Upper lobe of right lung (tissue), 1 donor: ENCODE measurements around the gene PTPRK. TPM values are rescaled to one million over a fixed set of nuclear protein-coding genes. Genes with fewer than 3 reads are reported as not detected.

Source experiments
- ATAC-seq: fragments of 200-7000 bp; cut with Tn5 transposase; one replicate; pipeline ENCODE4 v1.9.1; 2020; ENCODE audit warnings: mild to moderate bottlenecking, moderate library complexity
- DNase-seq: peaks from one replicate; pipeline ENCODE4 v3.0.0-alpha.2; 2020
- H3K27ac ChIP-seq: fragments of 200-600 bp; one replicate; pipeline ENCODE4 v1.8.0; 2022
- H3K27me3 ChIP-seq: fragments of 200-600 bp; one replicate; pipeline ENCODE4 v1.8.0; 2022; ENCODE audit warnings: mild to moderate bottlenecking
- H3K36me3 ChIP-seq: fragments of 200-600 bp; one replicate; pipeline ENCODE4 v1.8.0; 2022
- H3K4me1 ChIP-seq: fragments of 200-600 bp; one replicate; pipeline ENCODE4 v1.8.0; 2022
- H3K4me3 ChIP-seq: fragments of 200-600 bp; one replicate; pipeline ENCODE4 v1.8.0; 2022; ENCODE audit warnings: mild to moderate bottlenecking
- H3K9me3 ChIP-seq: fragments of 200-600 bp; one replicate; pipeline ENCODE4 v1.8.0; 2022
- intact Hi-C: fragments of 100-400 bp; cut with DNase I; formaldehyde crosslinking; loops from one replicate; pipeline ENCODE4 v1.11.0; 2022
- total RNA-seq: library from RNA; stranded (reverse); fragmentation: NEBNext Ultra II Directional; extraction: Animal tissue kit (Norgen Biotek cat#: 25700); gene quantifications from one replicate; pipeline ENCODE4 v1.2.1, GENCODE V29; 2021
- TF ChIP-seq, protein P1 (sequence below): fragments of 200-600 bp; IDR thresholded peaks from one replicate; pipeline ENCODE4 v1.8.0; 2022; ENCODE audit warnings: antibody characterized with exemption
- donor health status: DM: no; HTN: yes; CAD: no; lungs with severe emphysema.

Gene PTPRK
- total RNA-seq, 1 donor from 2014 or later: 64.6 TPM

DNA sequence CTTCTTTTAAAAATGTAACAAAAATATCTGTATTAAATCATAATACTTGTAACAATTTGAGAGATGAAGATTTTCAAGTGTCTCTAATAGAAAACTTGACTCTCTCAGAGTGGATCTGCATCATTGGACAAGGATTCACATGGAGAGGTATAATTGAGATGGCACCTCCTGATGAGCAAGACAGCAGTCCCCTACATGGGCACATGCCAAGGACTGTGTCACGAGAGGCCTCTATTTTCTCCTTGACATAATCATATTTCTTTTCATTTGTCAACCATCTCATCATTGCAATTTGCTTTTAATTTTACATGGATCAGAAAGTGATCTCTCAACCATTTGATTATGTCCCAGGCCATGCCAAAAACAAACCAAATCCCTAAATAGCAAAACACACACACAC, 412.7 kb downstream of the PTPRK start:
- no peak for DNase-seq
- Histone ChIP-seq H3K9me3 (no peaks in the 10 kb centered on the region), H3K4me1 (peaks cover 13% of the 10 kb centered on the region), H3K27me3 (no peaks in the 10 kb centered on the region), H3K27ac (no peak overlapping the region), H3K4me3 (no peak overlapping the region), H3K36me3 (no peaks in the 10 kb centered on the region)
- intact Hi-C loops: no loop called here
- TF ChIP-seq, protein P1, sequence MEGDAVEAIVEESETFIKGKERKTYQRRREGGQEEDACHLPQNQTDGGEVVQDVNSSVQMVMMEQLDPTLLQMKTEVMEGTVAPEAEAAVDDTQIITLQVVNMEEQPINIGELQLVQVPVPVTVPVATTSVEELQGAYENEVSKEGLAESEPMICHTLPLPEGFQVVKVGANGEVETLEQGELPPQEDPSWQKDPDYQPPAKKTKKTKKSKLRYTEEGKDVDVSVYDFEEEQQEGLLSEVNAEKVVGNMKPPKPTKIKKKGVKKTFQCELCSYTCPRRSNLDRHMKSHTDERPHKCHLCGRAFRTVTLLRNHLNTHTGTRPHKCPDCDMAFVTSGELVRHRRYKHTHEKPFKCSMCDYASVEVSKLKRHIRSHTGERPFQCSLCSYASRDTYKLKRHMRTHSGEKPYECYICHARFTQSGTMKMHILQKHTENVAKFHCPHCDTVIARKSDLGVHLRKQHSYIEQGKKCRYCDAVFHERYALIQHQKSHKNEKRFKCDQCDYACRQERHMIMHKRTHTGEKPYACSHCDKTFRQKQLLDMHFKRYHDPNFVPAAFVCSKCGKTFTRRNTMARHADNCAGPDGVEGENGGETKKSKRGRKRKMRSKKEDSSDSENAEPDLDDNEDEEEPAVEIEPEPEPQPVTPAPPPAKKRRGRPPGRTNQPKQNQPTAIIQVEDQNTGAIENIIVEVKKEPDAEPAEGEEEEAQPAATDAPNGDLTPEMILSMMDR: no peak
- ATAC-seq: no peak

DNA sequence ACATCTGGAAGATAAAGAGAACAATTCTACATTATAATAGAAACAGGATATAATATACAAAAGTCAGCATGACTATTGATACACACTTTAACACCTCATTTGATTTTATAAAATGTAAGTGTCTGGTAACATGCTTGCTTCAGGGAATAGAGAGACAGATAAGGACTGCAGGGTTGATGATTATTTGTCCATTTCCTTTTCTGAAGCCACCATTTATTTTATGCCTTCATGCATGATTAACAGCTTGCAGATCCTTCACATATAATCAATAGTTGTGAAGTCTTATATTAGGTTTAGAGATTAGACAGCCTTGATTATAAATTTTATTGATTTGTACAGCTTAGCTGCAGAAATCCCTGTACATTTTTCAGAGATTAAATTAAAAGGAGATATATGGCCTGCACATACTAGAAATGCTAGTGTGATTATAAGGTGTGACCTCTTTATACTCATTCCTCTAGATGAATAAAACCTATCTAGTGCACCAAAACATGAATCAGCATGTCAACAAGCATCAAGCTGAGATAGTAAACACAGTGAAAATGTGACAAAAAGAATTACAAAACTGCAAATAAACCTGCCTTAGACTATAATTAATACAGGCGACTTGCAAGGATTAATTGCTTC, 420.7 kb downstream of the PTPRK start:
- H3K27ac ChIP-seq: no peak overlapping the region

DNA sequence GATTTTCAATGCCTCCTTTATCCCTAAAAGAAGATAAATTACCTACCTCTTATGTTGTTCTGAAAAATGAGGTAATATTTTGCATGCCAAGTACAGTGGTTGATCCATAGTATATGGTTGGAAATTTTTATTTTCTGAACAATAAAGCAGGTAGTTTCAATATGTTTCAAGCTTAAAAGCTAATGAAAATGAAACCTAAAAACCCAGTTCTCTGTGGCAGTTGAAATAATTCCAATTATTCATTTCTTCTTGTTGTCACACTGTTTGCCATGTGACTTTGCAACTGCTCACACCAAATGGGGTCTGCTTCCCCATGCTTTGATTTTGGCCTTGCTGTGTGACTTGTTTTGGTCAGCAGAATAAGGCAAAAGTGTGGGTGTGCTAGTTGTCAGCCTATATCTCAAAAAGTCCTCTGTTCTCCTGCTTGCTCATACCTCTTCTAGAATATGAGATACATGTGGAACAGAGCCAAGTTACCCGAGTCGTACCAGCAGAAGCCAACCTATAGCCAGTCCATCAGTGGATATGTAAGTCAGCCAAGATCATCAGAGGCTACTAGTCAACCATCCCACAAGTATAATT, 422.3 kb downstream of the PTPRK start:
- ATAC-seq (no peak), DNase-seq (no peak)
- Histone ChIP-seq H3K4me1 (no peaks in the 10 kb centered on the region), H3K27me3 (no peaks in the 10 kb centered on the region), H3K36me3 (no peaks in the 10 kb centered on the region), H3K9me3 (no peaks in the 10 kb centered on the region), H3K4me3 (no peak overlapping the region), H3K27ac (no peak overlapping the region)
- intact Hi-C loops: no loop called here
- TF ChIP-seq, protein P1: no peak

More for the DNA sequence above, 420.7 kb downstream of the PTPRK start:
- H3K4me1 ChIP-seq: no peaks in the 10 kb centered on the region
- intact Hi-C loops: no loop called here
- no peaks in the 10 kb centered on the region for H3K9me3 ChIP-seq
- H3K4me3 ChIP-seq: no peak overlapping the region
- no peaks in the 10 kb centered on the region for H3K27me3 ChIP-seq
- TF ChIP-seq, protein P1: no peak
- H3K36me3 ChIP-seq: no peaks in the 10 kb centered on the region
- no peak for ATAC-seq
- no peak for DNase-seq

DNA sequence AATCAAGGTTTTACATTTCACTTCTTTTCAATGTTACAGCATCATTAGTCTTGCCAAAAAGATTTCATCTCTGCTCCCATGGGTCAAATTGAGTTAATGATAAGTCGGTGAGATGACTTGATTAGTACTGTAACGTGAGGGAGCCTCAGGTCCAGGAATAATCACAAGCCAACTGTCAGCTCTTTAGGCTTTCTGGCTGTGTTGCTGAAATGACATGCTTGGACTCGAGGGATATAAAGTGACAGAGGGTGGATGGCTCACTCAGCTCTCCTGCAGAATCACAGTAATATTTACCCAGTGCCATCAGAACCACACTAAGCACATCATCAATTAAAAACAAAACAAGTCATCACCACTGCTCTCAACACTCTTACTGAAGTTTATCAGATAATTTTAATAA, 423.4 kb downstream of the PTPRK start:
- intact Hi-C loops: no loop called here
- Histone ChIP-seq H3K9me3 (no peaks in the 10 kb centered on the region), H3K4me3 (no peak overlapping the region), H3K36me3 (no peaks in the 10 kb centered on the region), H3K27me3 (no peaks in the 10 kb centered on the region), H3K4me1 (no peaks in the 10 kb centered on the region), H3K27ac (no peak overlapping the region)
- no peak for ATAC-seq
- TF ChIP-seq, protein P1: no peak
- DNase-seq: no peak

DNA sequence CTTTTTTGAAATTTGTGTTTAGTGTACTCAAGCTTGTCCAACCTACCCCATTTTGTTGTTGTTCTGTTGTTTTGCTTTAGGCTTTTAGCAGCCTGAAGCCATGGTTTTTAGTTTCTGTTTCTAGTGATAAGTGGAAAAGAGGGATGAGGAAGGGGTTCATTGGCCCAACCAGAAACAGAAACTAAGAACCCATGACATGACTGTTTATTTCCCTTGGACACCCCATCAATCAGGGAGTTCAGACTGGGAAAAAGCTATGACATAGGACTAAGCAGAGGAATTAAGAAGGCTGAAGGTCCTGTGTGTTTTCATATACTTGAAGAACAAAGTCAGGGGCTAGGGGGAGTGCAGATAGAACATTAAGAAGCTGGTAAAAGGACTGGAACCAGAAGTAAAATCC, 425.0 kb downstream of the PTPRK start:
- Histone ChIP-seq H3K4me1 (no peaks in the 10 kb centered on the region), H3K27me3 (no peaks in the 10 kb centered on the region), H3K4me3 (no peak overlapping the region), H3K36me3 (no peaks in the 10 kb centered on the region), H3K27ac (no peak overlapping the region), H3K9me3 (no peaks in the 10 kb centered on the region)
- intact Hi-C loops: no loop called here
- no peak for ATAC-seq
- DNase-seq: no peak
- TF ChIP-seq, protein P1: no peak

DNA sequence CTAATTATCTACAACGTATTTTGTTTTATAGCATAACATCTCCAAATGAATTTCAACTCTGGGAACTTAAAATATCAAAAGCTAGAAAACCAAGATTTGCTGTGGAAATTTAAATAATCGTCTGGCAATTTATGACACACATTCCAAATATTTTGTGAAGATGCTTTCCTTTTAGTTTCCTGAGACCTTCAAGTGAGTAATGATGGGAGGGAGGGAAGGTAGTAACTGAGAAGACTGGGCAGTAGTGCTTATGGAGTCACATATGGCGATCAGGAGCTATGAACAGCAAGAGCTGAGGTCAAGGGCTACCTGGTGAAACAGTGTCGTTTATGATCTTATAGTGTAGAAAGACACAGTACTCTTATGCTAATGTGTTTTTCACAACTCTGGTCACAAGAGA, 441.4 kb downstream of the PTPRK start:
- intact Hi-C loops: no loop called here
- no peak for ATAC-seq
- Histone ChIP-seq H3K27ac (no peak overlapping the region), H3K4me1 (no peaks in the 10 kb centered on the region), H3K9me3 (no peaks in the 10 kb centered on the region), H3K4me3 (no peak overlapping the region), H3K36me3 (peaks cover 21% of the 10 kb centered on the region), H3K27me3 (no peaks in the 10 kb centered on the region)
- DNase-seq: no peak
- TF ChIP-seq, protein P1: no peak
